ENCODE measurements around the gene CES3.

DNA sequence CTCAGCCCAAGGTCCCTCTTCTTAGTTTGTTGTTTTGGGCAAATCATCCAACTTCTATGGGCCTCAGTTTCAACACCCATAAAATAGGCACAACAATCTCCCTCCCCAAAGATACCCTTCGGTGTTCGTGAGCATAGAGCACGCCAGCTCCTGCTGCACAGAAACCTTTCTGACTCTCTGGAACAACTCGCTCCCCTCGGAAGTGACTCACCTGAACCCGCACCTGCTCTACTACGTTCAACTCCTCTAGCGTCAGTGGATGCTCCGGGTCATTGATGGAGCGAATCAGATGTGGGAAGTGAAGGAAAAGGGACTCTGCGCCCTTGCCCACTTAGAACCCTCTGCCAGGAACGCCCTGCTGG, 27.3 kb upstream of the CES3 start:
- TF ChIP-seq CTCF (IDR thresholded peaks at IDR 0.05; ENCODE audit: low read length) (no peak; the same call in 1 of the 2 replicates), EZH2 (IDR thresholded peaks at IDR 0.05; ENCODE audit: borderline replicate concordance, low read length) (no peak)
